ENCODE results near the gene CENPV.
"Not testable (repeated sequence)": the region's sequence is repeated elsewhere in the genome, so short reads cannot be mapped to it uniquely, and the experiment has no call there.

The CENPV gene

GRCh38 chr17:16338391-16338790 is 14.9 kb downstream of the CENPV start:
- Histone ChIP-seq H3K27me3 (replicated peaks; ENCODE audit: control insufficient read depth, insufficient read depth, low read length) (no peaks in the 10 kb centered on the region), H3K4me3 (ENCODE audit: low read length) (no peak overlapping the region), H3K9me3 (ENCODE audit: control insufficient read depth, low read length) (no peaks in the 10 kb centered on the region), H3K4me1 (ENCODE audit: control insufficient read depth, insufficient read depth, low read length) (peaks cover 5% of the 10 kb centered on the region), H3K9ac (ENCODE audit: low read length) (no peak overlapping the region), H3K36me3 (ENCODE audit: control insufficient read depth, insufficient read depth, low read length, severe bottlenecking) (no peaks in the 10 kb centered on the region)
- no peak for DNase-seq (ENCODE audit: low read depth)

GRCh38 chr17:16329519-16330271 is 23.6 kb downstream of the CENPV start:
- Histone ChIP-seq H3K9me3 (ENCODE audit: control insufficient read depth, low read length) (no peaks in the 10 kb centered on the region), H3K36me3 (ENCODE audit: control insufficient read depth, insufficient read depth, low read length, severe bottlenecking) (peaks cover 21% of the 10 kb centered on the region), H3K4me1 (ENCODE audit: control insufficient read depth, insufficient read depth, low read length) (peaks cover 14% of the 10 kb centered on the region), H3K9ac (ENCODE audit: low read length) (no peak overlapping the region), H3K27me3 (replicated peaks; ENCODE audit: control insufficient read depth, insufficient read depth, low read length) (no peaks in the 10 kb centered on the region), H3K4me3 (ENCODE audit: low read length) (peak overlapping the region; percentile 48)
- peak; percentile 57 for DNase-seq (ENCODE audit: low read depth)

- Histone ChIP-seq H3K4me1 (ENCODE audit: control insufficient read depth, insufficient read depth, low read length) (peaks cover 14% of the 10 kb centered on the region), H3K4me3 (ENCODE audit: low read length) (no peak overlapping the region), H3K27me3 (replicated peaks; ENCODE audit: control insufficient read depth, insufficient read depth, low read length) (no peaks in the 10 kb centered on the region), H3K36me3 (ENCODE audit: control insufficient read depth, insufficient read depth, low read length, severe bottlenecking) (peaks cover 21% of the 10 kb centered on the region), H3K9ac (ENCODE audit: low read length) (no peak overlapping the region), H3K9me3 (ENCODE audit: control insufficient read depth, low read length) (no peaks in the 10 kb centered on the region)
- no peak for DNase-seq (ENCODE audit: low read depth)
Measured at GRCh38 chr17:16328997-16329396, 24.3 kb downstream of the CENPV start.

DNA sequence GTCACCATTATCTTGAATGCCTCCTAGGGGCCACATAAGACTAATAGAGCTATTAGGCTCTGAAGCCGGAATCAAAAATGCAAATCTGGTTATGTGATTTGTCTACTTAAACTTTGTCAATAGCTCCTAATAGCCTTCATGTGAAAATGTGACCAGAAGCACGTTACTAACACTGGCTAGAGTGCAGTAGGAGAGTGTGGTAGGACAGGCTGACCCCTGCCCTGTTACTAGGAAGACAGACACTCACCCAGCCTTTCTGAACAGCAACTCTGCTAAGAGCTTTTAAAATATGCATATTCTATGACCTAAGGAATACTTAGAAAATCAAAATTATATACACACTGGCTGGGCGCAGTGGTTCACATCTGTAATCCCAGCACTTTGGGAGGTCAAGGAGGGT is 26.3 kb downstream of the CENPV start:
- Histone ChIP-seq H3K4me1 (ENCODE audit: control insufficient read depth, insufficient read depth, low read length) (peaks cover 14% of the 10 kb centered on the region), H3K27me3 (replicated peaks; ENCODE audit: control insufficient read depth, insufficient read depth, low read length) (no peaks in the 10 kb centered on the region), H3K36me3 (ENCODE audit: control insufficient read depth, insufficient read depth, low read length, severe bottlenecking) (peaks cover 30% of the 10 kb centered on the region), H3K9ac (ENCODE audit: low read length) (no peak overlapping the region), H3K4me3 (ENCODE audit: low read length) (no peak overlapping the region), H3K9me3 (ENCODE audit: control insufficient read depth, low read length) (no peaks in the 10 kb centered on the region)
- DNase-seq (ENCODE audit: low read depth) = no peak

DNA sequence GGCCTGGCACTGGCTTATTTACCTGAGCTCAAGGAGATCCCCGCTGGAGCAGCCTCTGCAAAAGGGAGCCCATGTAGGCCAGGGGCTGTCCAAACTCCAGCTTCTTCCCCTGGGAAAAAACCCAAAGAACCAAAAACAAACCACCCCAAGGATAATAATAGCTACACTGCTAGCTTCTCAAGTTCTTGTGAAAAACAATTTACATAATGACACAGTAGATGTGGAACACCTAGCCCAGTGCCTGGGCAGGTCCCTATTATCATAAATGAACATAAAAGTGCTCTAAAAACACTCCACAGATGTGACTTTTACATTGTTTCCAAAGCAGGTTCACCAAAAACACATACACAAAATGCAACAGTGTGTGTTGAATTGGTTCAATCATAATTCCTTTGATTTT is 27.3 kb downstream of the CENPV start:
- Histone ChIP-seq H3K4me3 (ENCODE audit: low read length) (no peak overlapping the region), H3K36me3 (ENCODE audit: control insufficient read depth, insufficient read depth, low read length, severe bottlenecking) (peaks cover 30% of the 10 kb centered on the region), H3K4me1 (ENCODE audit: control insufficient read depth, insufficient read depth, low read length) (peaks cover 14% of the 10 kb centered on the region), H3K9me3 (ENCODE audit: control insufficient read depth, low read length) (no peaks in the 10 kb centered on the region), H3K9ac (ENCODE audit: low read length) (no peak overlapping the region), H3K27me3 (replicated peaks; ENCODE audit: control insufficient read depth, insufficient read depth, low read length) (no peaks in the 10 kb centered on the region)
- no peak for DNase-seq (ENCODE audit: low read depth)

DNA sequence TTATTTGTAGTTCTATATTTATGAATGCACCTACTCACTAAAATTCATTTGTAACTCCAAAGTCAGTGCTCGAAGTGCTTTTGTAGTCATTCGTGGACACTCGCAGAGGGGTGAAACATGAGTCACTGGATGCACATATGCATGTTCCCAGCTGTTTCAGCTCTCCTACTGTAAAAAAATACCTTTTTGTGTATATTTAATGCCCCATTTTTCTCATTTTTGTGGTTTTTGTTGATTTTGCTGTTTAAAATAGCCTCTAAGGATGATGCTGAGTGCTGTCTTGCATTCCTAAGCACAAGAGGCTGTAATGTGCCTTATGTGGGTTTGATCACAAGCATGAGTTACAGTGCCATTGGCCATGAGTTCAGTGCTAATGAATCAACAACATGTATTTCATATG is 30.6 kb downstream of the CENPV start:
- H3K9me3 ChIP-seq (ENCODE audit: control insufficient read depth, low read length) = no peaks in the 10 kb centered on the region

GRCh38 chr17:16319969-16320368 is 33.3 kb downstream of the CENPV start:
- Histone ChIP-seq H3K4me1 (ENCODE audit: control insufficient read depth, insufficient read depth, low read length) (no peaks in the 10 kb centered on the region), H3K27me3 (replicated peaks; ENCODE audit: control insufficient read depth, insufficient read depth, low read length) (no peaks in the 10 kb centered on the region), H3K9ac (ENCODE audit: low read length) (no peak overlapping the region), H3K9me3 (ENCODE audit: control insufficient read depth, low read length) (no peaks in the 10 kb centered on the region), H3K4me3 (ENCODE audit: low read length) (no peak overlapping the region), H3K36me3 (ENCODE audit: control insufficient read depth, insufficient read depth, low read length, severe bottlenecking) (peaks cover 38% of the 10 kb centered on the region)
- no peak for DNase-seq (ENCODE audit: low read depth)

More for the DNA sequence above, 30.6 kb downstream of the CENPV start:
- Histone ChIP-seq H3K4me1 (ENCODE audit: control insufficient read depth, insufficient read depth, low read length) (peaks cover 3% of the 10 kb centered on the region), H3K9ac (ENCODE audit: low read length) (no peak overlapping the region), H3K27me3 (replicated peaks; ENCODE audit: control insufficient read depth, insufficient read depth, low read length) (no peaks in the 10 kb centered on the region), H3K36me3 (ENCODE audit: control insufficient read depth, insufficient read depth, low read length, severe bottlenecking) (peaks cover 44% of the 10 kb centered on the region), H3K4me3 (ENCODE audit: low read length) (no peak overlapping the region)
- DNase-seq (ENCODE audit: low read depth) = peak; percentile 69

DNA sequence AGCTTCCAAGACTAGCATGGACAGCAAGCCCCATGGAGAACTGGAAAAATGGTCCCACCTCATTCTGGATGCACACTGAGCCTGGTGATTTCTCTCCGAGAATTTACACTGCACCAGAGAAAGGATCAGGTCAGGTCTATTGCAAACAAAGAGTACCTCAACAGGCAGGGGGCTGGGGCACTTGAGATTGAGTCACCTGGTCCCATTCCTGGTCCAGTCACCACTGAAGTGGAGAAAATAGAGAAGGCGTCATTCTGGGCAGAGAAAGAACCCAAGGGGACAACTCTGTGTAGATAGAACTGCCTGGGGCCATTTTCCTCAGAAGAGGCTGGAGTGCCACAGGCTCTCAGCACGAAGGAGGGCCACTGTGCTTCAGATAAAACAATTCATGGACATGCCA is 38.4 kb downstream of the CENPV start:
- peaks cover 36% of the 10 kb centered on the region for H3K36me3 ChIP-seq (ENCODE audit: control insufficient read depth, insufficient read depth, low read length, severe bottlenecking)
- H3K4me1 ChIP-seq (ENCODE audit: control insufficient read depth, insufficient read depth, low read length) = no peaks in the 10 kb centered on the region
- H3K9me3 ChIP-seq (ENCODE audit: control insufficient read depth, low read length) = no peaks in the 10 kb centered on the region
- no peaks in the 10 kb centered on the region for H3K27me3 ChIP-seq (replicated peaks; ENCODE audit: control insufficient read depth, insufficient read depth, low read length)
- H3K9ac ChIP-seq (ENCODE audit: low read length) = no peak overlapping the region
- DNase-seq (ENCODE audit: low read depth) = no peak
- H3K4me3 ChIP-seq (ENCODE audit: low read length) = no peak overlapping the region

DNA sequence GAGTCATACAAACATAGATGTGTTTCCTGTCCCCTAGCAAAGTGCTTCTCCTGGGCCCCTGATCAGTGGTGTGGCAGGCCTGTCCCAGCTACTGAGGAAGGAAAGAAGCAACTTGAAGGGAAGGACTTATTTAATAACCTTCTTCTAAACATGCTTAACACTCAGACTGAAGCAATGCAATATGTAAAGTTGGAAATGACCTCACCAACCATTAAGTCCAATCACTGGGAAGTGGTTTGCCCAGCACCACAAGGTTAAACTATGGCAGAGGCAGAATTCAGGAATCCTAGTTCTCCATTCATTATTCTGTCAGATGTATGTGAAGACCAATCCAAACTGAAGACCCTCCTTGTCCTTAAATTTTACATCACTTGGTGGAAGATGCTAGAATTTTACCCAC is 39.1 kb downstream of the CENPV start:
- H3K9me3 ChIP-seq (ENCODE audit: control insufficient read depth, low read length) = no peaks in the 10 kb centered on the region
- no peak for DNase-seq (ENCODE audit: low read depth)
- H3K27me3 ChIP-seq (replicated peaks; ENCODE audit: control insufficient read depth, insufficient read depth, low read length) = no peaks in the 10 kb centered on the region
- H3K4me1 ChIP-seq (ENCODE audit: control insufficient read depth, insufficient read depth, low read length) = no peaks in the 10 kb centered on the region
- no peak overlapping the region for H3K9ac ChIP-seq (ENCODE audit: low read length)
- no peak overlapping the region for H3K4me3 ChIP-seq (ENCODE audit: low read length)
- peaks cover 35% of the 10 kb centered on the region for H3K36me3 ChIP-seq (ENCODE audit: control insufficient read depth, insufficient read depth, low read length, severe bottlenecking)

DNA sequence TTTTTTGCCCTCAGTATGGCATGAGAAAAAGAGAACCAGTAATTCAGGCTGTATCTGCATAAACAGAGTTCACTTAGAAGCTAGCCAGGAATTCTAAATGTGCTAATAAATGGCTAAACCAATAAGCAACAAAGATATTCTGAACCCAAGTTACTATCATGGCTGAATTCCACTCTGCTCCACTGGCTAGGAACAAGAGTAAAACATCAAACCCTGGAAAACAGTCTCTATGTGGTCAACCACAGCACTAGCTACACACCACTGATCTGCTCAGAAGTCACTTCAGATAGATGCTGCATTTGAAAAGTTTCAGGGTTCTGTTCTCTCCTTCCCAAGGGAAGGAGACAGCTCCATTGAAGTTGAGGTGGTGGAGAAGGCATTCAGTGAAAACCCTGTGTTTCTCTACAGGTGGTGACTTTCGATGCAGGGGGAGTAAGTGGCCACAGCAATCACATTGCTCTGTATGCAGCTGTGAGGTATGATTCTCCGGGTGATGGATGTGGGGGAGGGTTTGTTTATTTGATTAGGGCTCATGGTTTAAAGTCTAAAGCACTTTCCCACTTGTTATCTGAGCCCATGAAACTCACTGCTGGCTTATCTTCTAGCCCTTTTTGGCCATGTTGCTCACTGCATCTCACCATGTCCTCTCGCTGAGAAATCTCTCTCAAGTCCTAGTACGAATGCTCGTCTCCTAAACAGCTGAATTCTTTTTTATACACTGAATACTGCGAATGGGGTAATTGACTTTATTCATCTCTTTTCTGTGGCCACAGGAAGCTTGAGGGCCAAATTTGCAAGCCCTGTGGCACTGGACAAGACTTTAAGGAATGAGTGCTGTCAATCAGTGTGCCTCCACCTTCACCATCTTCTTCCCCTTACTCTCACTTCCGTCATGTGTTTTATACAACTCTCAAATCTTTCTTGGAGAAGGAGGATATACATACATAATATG is 39.9 kb downstream of the CENPV start:
- no peak for DNase-seq (ENCODE audit: low read depth)
- H3K36me3 ChIP-seq (ENCODE audit: control insufficient read depth, insufficient read depth, low read length, severe bottlenecking) = peaks cover 29% of the 10 kb centered on the region
- no peak overlapping the region for H3K9ac ChIP-seq (ENCODE audit: low read length)
- H3K9me3 ChIP-seq (ENCODE audit: control insufficient read depth, low read length) = no peaks in the 10 kb centered on the region
- H3K4me1 ChIP-seq (ENCODE audit: control insufficient read depth, insufficient read depth, low read length) = no peaks in the 10 kb centered on the region
- no peaks in the 10 kb centered on the region for H3K27me3 ChIP-seq (replicated peaks; ENCODE audit: control insufficient read depth, insufficient read depth, low read length)
- no peak overlapping the region for H3K4me3 ChIP-seq (ENCODE audit: low read length)

- H3K4me1 ChIP-seq (ENCODE audit: control insufficient read depth, insufficient read depth, low read length); H3K9me3 ChIP-seq (ENCODE audit: control insufficient read depth, low read length); DNase-seq (ENCODE audit: low read depth); H3K9ac ChIP-seq (ENCODE audit: low read length); H3K27me3 ChIP-seq (replicated peaks; ENCODE audit: control insufficient read depth, insufficient read depth, low read length); H3K4me3 ChIP-seq (ENCODE audit: low read length): not testable (repeated sequence)
- peaks cover 21% of the 10 kb centered on the region for H3K36me3 ChIP-seq (ENCODE audit: control insufficient read depth, insufficient read depth, low read length, severe bottlenecking)
Measured at GRCh38 chr17:16312061-16312460, 41.2 kb downstream of the CENPV start.

All from adipocyte (in vitro differentiated cells).